OCI-LY1 (cell line): Measurements from ENCODE around the gene PCNT.

ENCODE experiments used
- H2AFZ ChIP-seq: fragments of 200-600 bp; sonication (generic), shearing (Covaris generic); 2 replicates; pipeline ENCODE4 v1.6.0; 2014; ENCODE audit warnings: antibody characterized with exemption, mild to moderate bottlenecking, low read length
- H3F3A ChIP-seq: fragments of 200-600 bp; sonication (generic), shearing (Covaris generic); 2 replicates; pipeline ENCODE4 v1.6.0; 2014; ENCODE audit warnings: mild to moderate bottlenecking, antibody characterized with exemption, low read length, moderate library complexity; ENCODE audit not compliant: insufficient read depth
- H3K27ac ChIP-seq: fragments of 200-600 bp; sonication (generic); 2 replicates; pipeline ENCODE4 v1.5.1; 2014; ENCODE audit warnings: low read length, mixed run types, mild to moderate bottlenecking, low read depth; ENCODE audit not compliant: poor library complexity, severe bottlenecking
- H3K27me3 ChIP-seq: fragments of 200-600 bp; sonication (generic); 2 replicates; pipeline ENCODE4 v1.6.0; 2014; ENCODE audit warnings: antibody characterized with exemption, mild to moderate bottlenecking, low read length, moderate library complexity; ENCODE audit not compliant: insufficient read depth
- H3K36me3 ChIP-seq: fragments of 200-600 bp; sonication (generic); 2 replicates; pipeline ENCODE4 v1.6.1; 2014; ENCODE audit warnings: mild to moderate bottlenecking, antibody characterized with exemption, low read length, moderate library complexity, mixed read lengths; ENCODE audit not compliant: insufficient read depth
- H3K4me1 ChIP-seq: fragments of 200-600 bp; sonication (generic); 2 replicates; pipeline ENCODE4 v1.5.1; 2014; ENCODE audit warnings: mild to moderate bottlenecking, low read length, moderate library complexity; ENCODE audit not compliant: insufficient read depth, severe bottlenecking
- H3K4me2 ChIP-seq: fragments of 200-600 bp; sonication (generic), shearing (Covaris generic); 2 replicates; pipeline ENCODE4 v1.6.1; 2014; ENCODE audit warnings: low read length
- H3K4me3 ChIP-seq: fragments of 200-600 bp; sonication (generic); 2 replicates; pipeline ENCODE4 v1.5.1; 2014; ENCODE audit warnings: low read length, low read depth, mild to moderate bottlenecking, mixed read lengths; ENCODE audit not compliant: poor library complexity, severe bottlenecking
- H3K79me2 ChIP-seq: fragments of 200-600 bp; shearing (Covaris generic); 2 replicates; pipeline ENCODE4 v1.6.1; 2016; ENCODE audit warnings: mixed run types, low read length, mixed read lengths; ENCODE audit not compliant: insufficient read depth
- H3K9ac ChIP-seq: fragments of 200-600 bp; sonication (generic), shearing (Covaris generic); 2 replicates; pipeline ENCODE4 v1.6.1; 2014; ENCODE audit warnings: mild to moderate bottlenecking, low read length, mixed read lengths
- H3K9me2 ChIP-seq: fragments of 200-600 bp; sonication (generic), shearing (Covaris generic); 2 replicates; pipeline ENCODE4 v1.6.1; 2014; ENCODE audit warnings: low read depth, mild to moderate bottlenecking, low read length, mixed read lengths
- H3K9me3 ChIP-seq: fragments of 200-600 bp; shearing (Covaris generic); 2 replicates; pipeline ENCODE4 v1.6.1; 2014; ENCODE audit warnings: low read length, mixed read lengths
- H4K20me1 ChIP-seq: fragments of 200-600 bp; sonication (generic), shearing (Covaris generic); 2 replicates; pipeline ENCODE4 v1.6.0; 2016; ENCODE audit warnings: mild to moderate bottlenecking, low read length; ENCODE audit not compliant: insufficient read depth
- CTCF ChIP-seq: fragments of 200-600 bp; sonication (generic), shearing (Covaris generic); IDR thresholded peaks from 2 replicates; pipeline ENCODE4 v1.5.1; 2017; ENCODE audit warnings: mild to moderate bottlenecking, antibody characterized with exemption, low read length, moderate library complexity, mixed read lengths
- EZH2 ChIP-seq: fragments of 200-600 bp; sonication (generic), shearing (Covaris generic); IDR thresholded peaks from 2 replicates; pipeline ENCODE4 v1.8.0; 2017; ENCODE audit warnings: borderline replicate concordance, mixed run types, mild to moderate bottlenecking, antibody characterized with exemption, low read length, moderate library complexity, mixed read lengths

Gene PCNT

DNA sequence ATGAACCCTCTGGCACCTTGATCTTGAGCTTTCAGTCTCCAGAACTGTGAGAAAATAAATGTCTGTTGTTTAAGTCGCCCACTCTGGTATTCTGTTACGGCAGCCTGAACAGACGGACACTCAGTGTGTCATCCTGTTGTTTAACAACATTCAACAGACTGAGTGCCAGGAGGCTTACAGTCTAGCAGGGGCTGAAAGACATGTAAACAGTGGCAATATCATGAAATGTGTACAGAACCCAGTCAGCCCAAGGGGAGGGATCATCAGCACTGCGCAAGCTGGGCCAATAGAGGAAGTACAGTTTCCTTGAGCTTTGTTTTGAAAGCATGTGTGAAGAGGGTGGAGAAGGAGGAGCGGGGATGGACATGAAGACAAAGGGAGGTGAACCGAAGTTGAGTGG is 148.3 kb downstream of the PCNT start:
- TF ChIP-seq CTCF (no peak), EZH2 (no peak)
- Histone ChIP-seq H3K9me3 (no peaks in the 10 kb centered on the region), H4K20me1 (no peaks in the 10 kb centered on the region), H3F3A (no peaks in the 10 kb centered on the region), H3K27me3 (no peaks in the 10 kb centered on the region), H3K79me2 (no peaks in the 10 kb centered on the region), H2AFZ (no peak overlapping the region), H3K4me2 (no peak overlapping the region), H3K4me1 (peaks cover 14% of the 10 kb centered on the region), H3K4me3 (no peak overlapping the region), H3K36me3 (no peaks in the 10 kb centered on the region), H3K9me2 (no peaks in the 10 kb centered on the region), H3K9ac (no peak overlapping the region), H3K27ac (no peak overlapping the region)

- no peaks in the 10 kb centered on the region for H3K9me2 ChIP-seq
- no peaks in the 10 kb centered on the region for H3F3A ChIP-seq
- H3K36me3 ChIP-seq: no peaks in the 10 kb centered on the region
- H3K4me1 ChIP-seq: peaks cover 14% of the 10 kb centered on the region
- no peaks in the 10 kb centered on the region for H3K9me3 ChIP-seq
- no peak overlapping the region for H3K27ac ChIP-seq
- H3K27me3 ChIP-seq: no peaks in the 10 kb centered on the region
- no peaks in the 10 kb centered on the region for H4K20me1 ChIP-seq
- no peaks in the 10 kb centered on the region for H3K79me2 ChIP-seq
- TF ChIP-seq CTCF (no peak), EZH2 (no peak)
- no peak overlapping the region for H3K9ac ChIP-seq
- H2AFZ ChIP-seq: no peak overlapping the region
- no peak overlapping the region for H3K4me2 ChIP-seq
- no peak overlapping the region for H3K4me3 ChIP-seq
Observed at GRCh38 chr21:46474382-46474781, 150.4 kb downstream of the PCNT start.

- no peak overlapping the region for H3K27ac ChIP-seq
- no peaks in the 10 kb centered on the region for H3K36me3 ChIP-seq
- H3K9me2 ChIP-seq: no peaks in the 10 kb centered on the region
- no peaks in the 10 kb centered on the region for H3K27me3 ChIP-seq
- no peaks in the 10 kb centered on the region for H4K20me1 ChIP-seq
- TF ChIP-seq CTCF (no peak), EZH2 (no peak)
- H3K9me3 ChIP-seq: no peaks in the 10 kb centered on the region
- H3K4me2 ChIP-seq: no peak overlapping the region
- no peak overlapping the region for H3K9ac ChIP-seq
- no peak overlapping the region for H2AFZ ChIP-seq
- no peaks in the 10 kb centered on the region for H3K79me2 ChIP-seq
- no peaks in the 10 kb centered on the region for H3F3A ChIP-seq
- no peak overlapping the region for H3K4me3 ChIP-seq
- peaks cover 14% of the 10 kb centered on the region for H3K4me1 ChIP-seq
Observed at GRCh38 chr21:46475296-46475695, 151.3 kb downstream of the PCNT start.
